B cell (primary cell): ENCODE measurements around the gene C17orf113. TPM values are rescaled to one million over a fixed set of nuclear protein-coding genes. Genes with fewer than 3 reads are reported as not detected.
A peak's percentile ranks its signal among the peaks of the same experiment; 100 is the strongest.

Source experiments
- ATAC-seq: fragments of 200-7000 bp; cut with Tn5 transposase; one replicate; pipeline ENCODE4 v1.10.0; 2021; ENCODE audit warnings: low read depth, mild to moderate bottlenecking, moderate number of reproducible peaks, moderate library complexity
- CTCF ChIA-PET: fragments of 350-600 bp; sonication (Branson Sonifier 250); formaldehyde crosslinking; loops from one replicate; lab custom pipeline; 2021; ENCODE audit warnings: antibody characterized with exemption, inconsistent platforms; lab: Charles Lee
- POLR2A ChIA-PET: fragments of 350-600 bp; sonication (Branson Sonifier 250); formaldehyde crosslinking; loops from one replicate; lab custom pipeline; 2021; ENCODE audit warnings: antibody characterized with exemption; lab: Charles Lee
- DNase-seq: peaks from one replicate; pipeline ENCODE4 v3.0.0; 2013
- H2AFZ ChIP-seq: 2 replicates; pipeline ENCODE4 v1.6.1; 2012; ENCODE audit warnings: mild to moderate bottlenecking, low read depth, low read length; ENCODE audit not compliant: insufficient read depth, poor library complexity, severe bottlenecking
- H3K27ac ChIP-seq, 2 donors: 1 replicate in 1 of 2; 2 replicates in 1 of 2; pipeline ENCODE4 v1.5.1; 2012 to 2013; ENCODE audit warnings: low read length in 2 of 2, mild to moderate bottlenecking in 2 of 2, moderate library complexity in 1 of 2
- H3K27me3 ChIP-seq, 4 experiments: fragments of 200-600 bp in 1 of 4; sonication (generic) in 1 of 4; replicated peaks in 1 of 4; 1 replicate in 2 of 4; 2 replicates in 2 of 4; pipeline versions ENCODE4 v1.6.1 to v1.7.0; 2013 to 2016; ENCODE audit warnings: low read length in 3 of 4, mild to moderate bottlenecking in 2 of 4, mixed read lengths in 1 of 4, moderate library complexity in 1 of 4; ENCODE audit not compliant: insufficient read depth in 4 of 4, control insufficient read depth in 3 of 4; ENCODE audit errors: control extremely low read depth in 1 of 4
- H3K36me3 ChIP-seq, 2 experiments: replicated peaks in 1 of 2; 1 replicate in 1 of 2; 2 replicates in 1 of 2; pipeline versions ENCODE4 v1.6.1 to v1.7.1; 2013; ENCODE audit warnings: low read length in 1 of 2; ENCODE audit not compliant: insufficient read depth in 2 of 2, control insufficient read depth in 1 of 2; ENCODE audit errors: control extremely low read depth in 1 of 2, extremely low read depth in 1 of 2
- H3K4me1 ChIP-seq, 2 donors: fragments of 200-600 bp in 1 of 2; sonication (generic) in 1 of 2; 1 replicate in 1 of 2; 2 replicates in 1 of 2; pipeline versions ENCODE4 v1.5.1 to v1.6.1; 2013 to 2017; ENCODE audit warnings: low read length in 2 of 2; ENCODE audit not compliant: control insufficient read depth in 2 of 2, insufficient read depth in 2 of 2
- H3K4me2 ChIP-seq: replicated peaks from 2 replicates; pipeline ENCODE3; 2012; ENCODE audit warnings: mild to moderate bottlenecking, low read depth, low read length; ENCODE audit not compliant: poor library complexity, severe bottlenecking
- H3K4me3 ChIP-seq, 5 experiments: fragments of 200-600 bp in 1 of 5; sonication (generic) in 1 of 5; 1 replicate in 3 of 5; 2 replicates in 2 of 5; pipeline versions ENCODE4 v1.5.1 to v1.7.0; 2011 to 2016; ENCODE audit warnings: low read length in 4 of 5, mild to moderate bottlenecking in 4 of 5, low read depth in 2 of 5, control low read depth in 1 of 5, moderate library complexity in 1 of 5; ENCODE audit not compliant: insufficient read depth in 1 of 5; ENCODE audit errors: control extremely low read depth in 1 of 5, extremely low read depth in 1 of 5
- H3K79me2 ChIP-seq: fragments of 200-600 bp; sonication (generic); one replicate; pipeline ENCODE4 v1.6.0; 2016; ENCODE audit warnings: low read length; ENCODE audit not compliant: control insufficient read depth, insufficient read depth
- H3K9ac ChIP-seq: fragments of 200-600 bp; sonication (generic); 2 replicates; pipeline ENCODE4 v1.6.1; 2017; ENCODE audit warnings: mild to moderate bottlenecking, low read length, moderate library complexity
- H3K9me3 ChIP-seq, 3 donors: one replicate each; pipeline versions ENCODE4 v1.6.1 to v1.7.1; 2013; ENCODE audit warnings: low read length in 2 of 3; ENCODE audit not compliant: control insufficient read depth in 2 of 3, insufficient read depth in 1 of 3; ENCODE audit errors: control extremely low read depth in 1 of 3
- H4K20me1 ChIP-seq: 2 replicates; pipeline ENCODE4 v1.6.0; 2012; ENCODE audit warnings: mild to moderate bottlenecking, low read length; ENCODE audit not compliant: insufficient read depth, control insufficient read depth, poor library complexity, severe bottlenecking
- H3K27ac Mint-ChIP-seq: one replicate; pipeline ENCODE4 v1.8.0; 2021; ENCODE audit warnings: mixed read lengths
- H3K27me3 Mint-ChIP-seq: one replicate; pipeline ENCODE4 v1.8.0; 2021; ENCODE audit warnings: mixed read lengths
- H3K4me1 Mint-ChIP-seq: one replicate; pipeline ENCODE4 v1.8.0; 2021; ENCODE audit warnings: mixed read lengths
- H3K4me3 Mint-ChIP-seq: one replicate; pipeline ENCODE4 v1.8.0; 2021; ENCODE audit warnings: mixed read lengths
- H3K9me3 Mint-ChIP-seq: one replicate; pipeline ENCODE4 v1.8.0; 2022; ENCODE audit warnings: mixed read lengths; ENCODE audit not compliant: insufficient read depth
- CTCF ChIP-seq: fragments of 200-600 bp; IDR thresholded peaks from one replicate; pipeline ENCODE4 v1.8.0; 2022; ENCODE audit warnings: antibody characterized with exemption, mild to moderate bottlenecking
- EZH2 ChIP-seq: IDR thresholded peaks from 2 replicates; pipeline ENCODE4 v1.6.1; 2012; ENCODE audit warnings: borderline replicate concordance, low read depth, mild to moderate bottlenecking, moderate library complexity, low read length; ENCODE audit not compliant: insufficient read depth, poor library complexity, severe bottlenecking
- WGBS: methylation state at CpG from one replicate; pipeline ENCODE4 v1.1.5; 2013; ENCODE audit warnings: missing lambda C conversion rate; ENCODE audit not compliant: insufficient coverage; 5-methylcytosine and 5-hydroxymethylcytosine counted together
- intact Hi-C: fragments of 100-400 bp; cut with micrococcal nuclease; formaldehyde crosslinking; loops from one replicate; pipeline ENCODE4 v1.10.0; 2022
- polyA plus RNA-seq: library from polyadenylated mRNA; depleted of rRNA; stranded (reverse); fragments of >200 nt; gene quantifications from 2 replicates; pipeline ENCODE4 v1.2.3, GENCODE V29; 2012
- total RNA-seq, 2 donors: library from RNA; stranded (reverse); fragments of 120-200 nt in 1 of 2; gene quantifications; 1 replicate in 1 of 2; 2 replicates in 1 of 2; pipeline versions ENCODE4 v1.2.3 to v1.2.4, GENCODE V29; 2013 to 2022

The C17orf113 gene
- total and polyA plus RNA-seq, 2 donors (not counting 1 experiment from before 2014, with no cell fraction given), result 1.2 to 2.1 TPM

- peaks cover 10% of the 10 kb centered on the region for H3K27me3 Mint-ChIP-seq
- ChIA-PET POLR2A (interaction anchor here (1.2 kb wide), 1 partner anchor 109 kb away, joined by 6 read pairs; the partner anchor contains the start of gene CNP), CTCF (interaction anchor here (2.2 kb wide), 1 partner anchor 10 kb away, joined by 8 read pairs; no protein-coding TSS in a partner anchor)
- Histone ChIP-seq H3K4me3 (no peak overlapping the region), H3K9ac (no peak overlapping the region), H3K79me2 (no peaks in the 10 kb centered on the region), H3K36me3 (no peaks in the 10 kb centered on the region), H3K9me3 (no peaks in the 10 kb centered on the region), H4K20me1 (no peaks in the 10 kb centered on the region), H3K4me2 (no peak overlapping the region), H3K27ac (no peak overlapping the region), H3K4me1 (peaks cover 14 to 17% of the 10 kb centered on the region in 2 donors), H2AFZ (no peak overlapping the region), H3K27me3 (peaks cover 0 to 33% (median 9%) of the 10 kb centered on the region in 4 experiments)
- no peak overlapping the region for H3K4me3 Mint-ChIP-seq
- H3K27ac Mint-ChIP-seq, result no peak overlapping the region
- intact Hi-C loops, result no loop called here
- 84% methylated on average over 6 of the region's 6 CpGs for WGBS
- DNase-seq, result no peak
- no peak for TF ChIP-seq EZH2
- TF ChIP-seq CTCF, result no peak
- H3K4me1 Mint-ChIP-seq, result peaks cover 8% of the 10 kb centered on the region
- ATAC-seq, result no peak
- no peaks in the 10 kb centered on the region for H3K9me3 Mint-ChIP-seq
These were observed 25.4 kb upstream of the C17orf113 start for GRCh38 chr17:42075789-42076188.

- Mint-ChIP-seq H3K4me3 (peak overlapping the region; percentile 80), H3K9me3 (no peaks in the 10 kb centered on the region), H3K4me1 (peaks cover 8% of the 10 kb centered on the region), H3K27me3 (peaks cover 10% of the 10 kb centered on the region), H3K27ac (peak overlapping the region; percentile 63)
- Histone ChIP-seq H3K4me1 (peaks cover 14 to 17% of the 10 kb centered on the region in 2 donors), H2AFZ (peak overlapping the region; percentile 38), H3K4me2 (peak overlapping the region; percentile 84), H3K9me3 (no peaks in the 10 kb centered on the region), H3K27ac (no peak overlapping the region), H3K36me3 (no peaks in the 10 kb centered on the region), H3K27me3 (peaks cover 0 to 36% (median 9%) of the 10 kb centered on the region in 4 experiments), H3K9ac (peak overlapping the region; percentile 53), H3K4me3 (peak overlapping the region in 3 of 5 experiments; percentile 20 to 52 (median 28)), H4K20me1 (no peaks in the 10 kb centered on the region), H3K79me2 (no peaks in the 10 kb centered on the region)
- TF ChIP-seq CTCF (no peak), EZH2 (peak; percentile 80)
- DNase-seq (peak; percentile 41), ATAC-seq (peak; percentile 44)
- intact Hi-C loops, result no loop called here
- POLR2A ChIA-PET, result no interaction called here
- WGBS, result 2% methylated on average over 58 of the region's 67 CpGs
- CTCF ChIA-PET, result interaction anchor here (0.8 to 1.9 kb wide), 4 partner anchors 19 to 48 kb away, joined by 3 to 8 read pairs (median 4); no protein-coding TSS in a partner anchor
These were observed 22.2 kb upstream of the C17orf113 start for GRCh38 chr17:42072323-42073187.
